Pons (tissue), 1 donor: Measurements from ENCODE around the gene PCDHB1.

ENCODE experiments used
- DNase-seq: peaks from one replicate; pipeline ENCODE4 v3.0.0-alpha.2; 2016; ENCODE audit warnings: low spot score

The PCDHB1 gene

GRCh38 chr5:141050622-141051520 lies at the start of gene PCDHB1:
PCDHB1 (plus strand) TSS chr5:141051374; CDS start chr5:141051471, 97 bp downstream.
- no peak for DNase-seq

GRCh38 chr5:141001446-141001843 lies 49.7 kb upstream of the PCDHB1 start:
- DNase-seq, result no peak

- DNase-seq, result no peak
These were observed 49.1 kb upstream of the PCDHB1 start for GRCh38 chr5:141001844-141002604.

GRCh38 chr5:141002605-141002965 lies 48.6 kb upstream of the PCDHB1 start:
- DNase-seq, result no peak

- no peak for DNase-seq
These were observed 48.1 kb upstream of the PCDHB1 start for GRCh38 chr5:141003031-141003430.

GRCh38 chr5:141003791-141004611 lies 47.2 kb upstream of the PCDHB1 start:
- DNase-seq, result no peak

- DNase-seq, result no peak
These were observed 43.4 kb upstream of the PCDHB1 start for GRCh38 chr5:141007791-141008190.

- no peak for DNase-seq
These were observed 41.0 kb upstream of the PCDHB1 start for GRCh38 chr5:141010047-141010793.

- no peak for DNase-seq
These were observed 33.2 kb upstream of the PCDHB1 start for GRCh38 chr5:141017943-141018342.

GRCh38 chr5:141022384-141022783 lies 28.8 kb upstream of the PCDHB1 start:
- no peak for DNase-seq

- DNase-seq, result no peak
These were observed 20.2 kb upstream of the PCDHB1 start for GRCh38 chr5:141031006-141031405.

- no peak for DNase-seq
These were observed 18.5 kb upstream of the PCDHB1 start for GRCh38 chr5:141032626-141033025.

- DNase-seq, result no peak
These were observed 12.1 kb upstream of the PCDHB1 start for GRCh38 chr5:141039061-141039460.

- peak; percentile 7 for DNase-seq
These were observed 11.7 kb upstream of the PCDHB1 start for GRCh38 chr5:141039517-141039916.

- DNase-seq, result peak; percentile 76
These were observed 10.9 kb upstream of the PCDHB1 start for GRCh38 chr5:141040093-141040770.

- peak; percentile 97 for DNase-seq
These were observed 10.3 kb upstream of the PCDHB1 start for GRCh38 chr5:141040771-141041426.

GRCh38 chr5:141041427-141041785 lies 9.8 kb upstream of the PCDHB1 start:
- no peak for DNase-seq

- DNase-seq, result no peak
These were observed 8.6 kb upstream of the PCDHB1 start for GRCh38 chr5:141042555-141042954.

GRCh38 chr5:141051521-141051866 lies 320 bp downstream of the PCDHB1 start:
- no peak for DNase-seq

- DNase-seq, result no peak
These were observed 26.7 kb downstream of the PCDHB1 start for GRCh38 chr5:141077826-141078225.

- no peak for DNase-seq
These were observed 31.1 kb downstream of the PCDHB1 start for GRCh38 chr5:141082228-141082627.
